Measurements from ENCODE around the gene CFAP69. TPM values are rescaled to one million over a fixed set of nuclear protein-coding genes. Genes with fewer than 3 reads are reported as not detected.

CFAP69 gene
- total RNA-seq, 2 donors from 2014 or later = 3.8 to 14.0 TPM

- DNase-seq (ENCODE audit: low spot score) = no peak
- no peaks in the 10 kb centered on the region for H3K9me3 ChIP-seq
- H3K4me1 ChIP-seq (ENCODE audit: control insufficient read depth in 1 of 2, low read depth in 2 of 2) = no peaks in the 10 kb centered on the region
- ATAC-seq (ENCODE audit: insufficient number of reproducible peaks, low FRiP score, low read depth) = no peak
- no peak for TF ChIP-seq CTCF (IDR thresholded peaks at IDR 0.05)
- no peak overlapping the region for H3K27ac ChIP-seq
- H3K27me3 ChIP-seq (replicated peaks; ENCODE audit: insufficient read depth) = no peaks in the 10 kb centered on the region
- no peak overlapping the region for H3K4me3 ChIP-seq
- peaks cover 3% of the 10 kb centered on the region for H3K36me3 ChIP-seq
Measured at GRCh38 chr7:90303241-90303640, 58.3 kb downstream of the CFAP69 start.

GRCh38 chr7:90309872-90310271 is 64.9 kb downstream of the CFAP69 start:
- DNase-seq (ENCODE audit: low spot score) (no peak), ATAC-seq (ENCODE audit: insufficient number of reproducible peaks, low FRiP score, low read depth) (no peak)
- no peak overlapping the region for H3K27ac ChIP-seq
- TF ChIP-seq CTCF (IDR thresholded peaks at IDR 0.05) = no peak
- peaks cover 3% of the 10 kb centered on the region for H3K36me3 ChIP-seq
- no peak overlapping the region for H3K4me3 ChIP-seq
- no peaks in the 10 kb centered on the region for H3K27me3 ChIP-seq (replicated peaks; ENCODE audit: insufficient read depth)
- no peaks in the 10 kb centered on the region for H3K9me3 ChIP-seq
- no peaks in the 10 kb centered on the region for H3K4me1 ChIP-seq (ENCODE audit: control insufficient read depth in 1 of 2, low read depth in 2 of 2)

- TF ChIP-seq CTCF (IDR thresholded peaks at IDR 0.05) = no peak
- no peak overlapping the region for H3K4me3 ChIP-seq
- H3K27ac ChIP-seq = no peak overlapping the region
- H3K9me3 ChIP-seq = no peaks in the 10 kb centered on the region
- no peaks in the 10 kb centered on the region for H3K4me1 ChIP-seq (ENCODE audit: control insufficient read depth in 1 of 2, low read depth in 2 of 2)
- no peak for ATAC-seq (ENCODE audit: insufficient number of reproducible peaks, low FRiP score, low read depth)
- no peak for DNase-seq (ENCODE audit: low spot score)
- H3K36me3 ChIP-seq = peaks cover 3% of the 10 kb centered on the region
- no peaks in the 10 kb centered on the region for H3K27me3 ChIP-seq (replicated peaks; ENCODE audit: insufficient read depth)
Measured at GRCh38 chr7:90311175-90311574, 66.2 kb downstream of the CFAP69 start.

- H3K9me3 ChIP-seq = no peaks in the 10 kb centered on the region
- H3K4me3 ChIP-seq = no peak overlapping the region
- ATAC-seq (ENCODE audit: insufficient number of reproducible peaks, low FRiP score, low read depth) (no peak), DNase-seq (ENCODE audit: low spot score) (no peak)
- H3K27ac ChIP-seq = no peak overlapping the region
- no peaks in the 10 kb centered on the region for H3K36me3 ChIP-seq
- TF ChIP-seq CTCF (IDR thresholded peaks at IDR 0.05) = no peak
- no peaks in the 10 kb centered on the region for H3K4me1 ChIP-seq (ENCODE audit: control insufficient read depth in 1 of 2, low read depth in 2 of 2)
- no peaks in the 10 kb centered on the region for H3K27me3 ChIP-seq (replicated peaks; ENCODE audit: insufficient read depth)
Measured at GRCh38 chr7:90312745-90313144, 67.8 kb downstream of the CFAP69 start.

- Histone ChIP-seq H3K4me3 (no peak overlapping the region), H3K36me3 (no peaks in the 10 kb centered on the region), H3K4me1 (ENCODE audit: control insufficient read depth in 1 of 2, low read depth in 2 of 2) (no peaks in the 10 kb centered on the region), H3K9me3 (no peaks in the 10 kb centered on the region), H3K27me3 (replicated peaks; ENCODE audit: insufficient read depth) (no peaks in the 10 kb centered on the region), H3K27ac (no peak overlapping the region)
- DNase-seq (ENCODE audit: low spot score) (no peak), ATAC-seq (ENCODE audit: insufficient number of reproducible peaks, low FRiP score, low read depth) (no peak)
- TF ChIP-seq CTCF (IDR thresholded peaks at IDR 0.05) = no peak
Measured at GRCh38 chr7:90313907-90314306, 68.9 kb downstream of the CFAP69 start.
